ENCODE results near the gene SPATS2L.

SPATS2L gene

DNA sequence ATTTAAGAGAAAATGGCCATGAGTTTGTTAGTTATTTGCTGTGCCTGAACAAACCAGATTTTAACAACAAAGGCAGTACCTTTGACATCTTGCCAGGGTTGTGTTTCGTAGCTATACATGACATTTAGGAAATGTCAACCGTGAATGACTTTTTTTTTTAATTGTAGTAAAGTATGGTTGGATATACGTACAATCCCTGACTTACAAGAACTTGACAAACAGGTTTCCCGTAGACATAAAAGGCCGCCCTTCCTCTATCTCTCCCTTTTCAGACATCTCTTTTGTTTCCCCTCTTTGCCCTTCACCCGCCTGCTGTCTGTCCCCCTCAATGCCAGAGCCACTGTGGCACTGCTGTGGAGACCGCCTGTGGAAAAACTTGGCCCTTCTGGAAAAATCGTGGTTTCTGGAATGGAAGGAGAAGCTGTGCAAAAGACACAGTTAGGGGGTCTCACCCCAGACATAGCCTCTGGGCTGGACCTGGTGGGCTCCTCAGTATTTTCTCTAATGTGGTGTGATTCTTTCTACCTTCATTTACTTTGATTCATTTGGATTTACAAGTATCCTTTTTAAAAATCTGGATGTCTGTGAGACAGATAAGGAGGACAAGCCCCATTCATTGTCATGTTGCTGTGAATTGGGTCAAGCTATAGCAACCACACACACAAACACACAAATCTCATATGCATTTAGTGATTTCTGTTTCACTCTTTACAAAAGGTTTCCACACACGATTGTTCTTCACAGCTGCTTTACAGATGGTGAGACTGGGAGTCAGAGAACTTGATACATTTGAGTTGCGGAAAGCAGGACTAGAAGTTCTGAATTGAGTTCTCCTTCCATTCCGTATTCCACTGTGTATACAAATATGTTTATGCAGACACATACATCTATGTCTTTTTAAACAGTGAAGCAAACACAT, 48.6 kb downstream of the SPATS2L start:
- Histone ChIP-seq H3K27ac (ENCODE audit: low read depth, low read length) (no peak overlapping the region), H3K9me3 (ENCODE audit: control insufficient read depth in 5 of 5, low read length in 5 of 5) (no peaks in the 10 kb centered on the region), H3K4me1 (ENCODE audit: control insufficient read depth in 5 of 5, insufficient read depth in 5 of 5, low read length in 5 of 5) (peaks cover 7 to 24% (median 12%) of the 10 kb centered on the region in 5 donors), H3K4me3 (ENCODE audit: low read depth in 1 of 5, low read length in 5 of 5) (no peak overlapping the region), H3K9ac (ENCODE audit: low read length in 5 of 5) (no peak overlapping the region), H3K36me3 (ENCODE audit: control insufficient read depth in 5 of 5, insufficient read depth in 5 of 5, low read length in 5 of 5) (no peaks in the 10 kb centered on the region), H3K27me3 (ENCODE audit: control insufficient read depth in 5 of 5, insufficient read depth in 4 of 5, low read length in 5 of 5) (no peaks in the 10 kb centered on the region)

DNA sequence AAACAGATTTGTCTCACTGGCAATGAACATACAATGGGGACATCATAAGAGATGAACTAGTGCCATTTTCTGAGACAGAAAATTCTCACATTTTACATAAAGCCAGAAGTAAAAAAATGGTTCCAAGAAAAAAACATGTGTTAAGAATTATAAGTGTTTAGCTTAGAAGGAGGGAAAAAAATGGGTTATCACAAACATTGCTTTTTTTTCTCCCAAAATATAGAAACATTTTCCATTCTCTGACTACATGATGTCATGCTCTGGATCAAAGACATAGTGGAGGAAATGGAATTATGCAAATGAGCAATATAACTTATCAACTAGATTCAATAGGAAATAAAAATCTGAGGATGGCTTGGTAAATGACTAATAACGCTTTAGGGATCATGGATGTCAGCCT, 49.8 kb downstream of the SPATS2L start:
- Histone ChIP-seq H3K36me3 (ENCODE audit: control insufficient read depth in 5 of 5, insufficient read depth in 5 of 5, low read length in 5 of 5) (no peaks in the 10 kb centered on the region), H3K9me3 (ENCODE audit: control insufficient read depth in 5 of 5, low read length in 5 of 5) (no peaks in the 10 kb centered on the region), H3K27me3 (ENCODE audit: control insufficient read depth in 5 of 5, insufficient read depth in 4 of 5, low read length in 5 of 5) (no peaks in the 10 kb centered on the region), H3K27ac (ENCODE audit: low read depth, low read length) (no peak overlapping the region), H3K4me1 (ENCODE audit: control insufficient read depth in 5 of 5, insufficient read depth in 5 of 5, low read length in 5 of 5) (peaks cover 7 to 24% (median 12%) of the 10 kb centered on the region in 5 donors), H3K4me3 (ENCODE audit: low read depth in 1 of 5, low read length in 5 of 5) (no peak overlapping the region), H3K9ac (ENCODE audit: low read length in 5 of 5) (no peak overlapping the region)

DNA sequence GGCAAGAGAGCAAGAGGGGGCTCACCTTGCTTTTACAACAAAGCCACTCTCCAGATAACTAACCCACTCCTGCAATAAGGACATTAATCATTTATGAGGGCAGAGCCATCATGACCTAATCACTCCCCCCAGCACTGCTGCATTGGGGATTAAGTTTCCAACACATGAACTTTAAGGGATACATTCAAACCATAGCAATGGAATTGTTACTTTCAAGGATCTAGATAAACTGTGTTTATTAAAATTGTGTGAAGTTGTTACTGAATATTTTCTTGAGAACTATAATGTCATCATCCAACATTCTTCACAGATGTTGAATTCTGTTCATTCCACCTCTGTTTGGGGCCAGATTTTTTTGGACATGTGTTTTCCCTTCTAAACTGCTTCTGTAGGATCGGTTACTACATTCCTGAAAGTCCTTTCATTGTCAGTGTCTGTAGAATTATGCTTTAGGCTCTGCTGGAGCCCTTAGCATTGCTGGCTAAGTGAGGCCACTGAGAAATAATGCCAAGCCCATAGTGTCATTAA, 50.4 kb downstream of the SPATS2L start:
- no peak overlapping the region for H3K4me3 ChIP-seq (ENCODE audit: low read depth in 1 of 5, low read length in 5 of 5)
- no peak overlapping the region for H3K27ac ChIP-seq (ENCODE audit: low read depth, low read length)
- peaks cover 7 to 24% (median 12%) of the 10 kb centered on the region in 5 donors for H3K4me1 ChIP-seq (ENCODE audit: control insufficient read depth in 5 of 5, insufficient read depth in 5 of 5, low read length in 5 of 5)
- H3K9ac ChIP-seq (ENCODE audit: low read length in 5 of 5) = no peak overlapping the region
- H3K27me3 ChIP-seq (ENCODE audit: control insufficient read depth in 5 of 5, insufficient read depth in 4 of 5, low read length in 5 of 5) = no peaks in the 10 kb centered on the region
- H3K9me3 ChIP-seq (ENCODE audit: control insufficient read depth in 5 of 5, low read length in 5 of 5) = no peaks in the 10 kb centered on the region
- H3K36me3 ChIP-seq (ENCODE audit: control insufficient read depth in 5 of 5, insufficient read depth in 5 of 5, low read length in 5 of 5) = no peaks in the 10 kb centered on the region

DNA sequence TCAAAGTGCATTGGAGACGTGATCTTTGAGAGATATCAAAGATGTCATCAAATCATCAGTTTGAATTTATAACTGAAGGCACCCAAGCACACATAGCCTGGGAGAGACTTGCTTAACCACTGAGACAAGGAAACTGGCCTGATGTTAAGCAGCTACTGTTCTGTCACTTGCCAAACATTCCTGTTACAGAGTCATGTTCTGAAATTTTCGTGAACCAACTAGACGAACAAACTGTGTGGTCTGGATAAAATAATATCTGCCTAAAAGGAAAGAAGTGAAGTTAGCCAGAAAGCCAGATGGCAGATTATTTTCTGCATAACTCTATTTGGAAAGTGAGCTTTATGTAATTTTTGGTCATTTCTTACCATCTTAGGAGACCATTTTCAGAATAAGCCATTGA, 51.4 kb downstream of the SPATS2L start:
- H3K27me3 ChIP-seq (ENCODE audit: control insufficient read depth in 5 of 5, insufficient read depth in 4 of 5, low read length in 5 of 5) = no peaks in the 10 kb centered on the region
- H3K9me3 ChIP-seq (ENCODE audit: control insufficient read depth in 5 of 5, low read length in 5 of 5) = no peaks in the 10 kb centered on the region
- H3K36me3 ChIP-seq (ENCODE audit: control insufficient read depth in 5 of 5, insufficient read depth in 5 of 5, low read length in 5 of 5) = peaks cover 0 to 4% (median 0%) of the 10 kb centered on the region in 5 donors
- H3K9ac ChIP-seq (ENCODE audit: low read length in 5 of 5) = no peak overlapping the region
- H3K27ac ChIP-seq (ENCODE audit: low read depth, low read length) = no peak overlapping the region
- peaks cover 7 to 24% (median 12%) of the 10 kb centered on the region in 5 donors for H3K4me1 ChIP-seq (ENCODE audit: control insufficient read depth in 5 of 5, insufficient read depth in 5 of 5, low read length in 5 of 5)
- H3K4me3 ChIP-seq (ENCODE audit: low read depth in 1 of 5, low read length in 5 of 5) = no peak overlapping the region

DNA sequence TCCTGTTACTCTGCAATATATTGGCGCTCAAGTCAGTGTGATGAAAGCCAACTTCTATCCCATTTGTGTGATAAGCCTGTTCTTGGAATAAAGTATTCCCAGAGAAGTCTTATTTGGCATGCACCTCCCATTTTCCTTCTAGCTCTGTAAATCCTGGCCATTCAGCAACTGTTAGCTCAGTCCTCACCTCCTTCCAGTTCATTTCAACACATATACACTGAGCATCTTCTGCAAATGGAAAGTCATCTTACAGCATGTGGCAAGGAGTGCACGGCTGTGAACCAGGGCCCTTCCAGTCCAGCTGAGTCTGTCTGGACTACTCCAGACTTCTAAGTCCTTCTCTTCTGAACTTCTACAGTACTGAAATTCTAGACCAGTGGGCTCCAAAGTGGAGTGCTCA, 53.1 kb downstream of the SPATS2L start:
- H3K27me3 ChIP-seq (ENCODE audit: control insufficient read depth in 5 of 5, insufficient read depth in 4 of 5, low read length in 5 of 5) = no peaks in the 10 kb centered on the region
- peaks cover 0 to 4% (median 0%) of the 10 kb centered on the region in 5 donors for H3K36me3 ChIP-seq (ENCODE audit: control insufficient read depth in 5 of 5, insufficient read depth in 5 of 5, low read length in 5 of 5)
- no peak overlapping the region for H3K9ac ChIP-seq (ENCODE audit: low read length in 5 of 5)
- no peak overlapping the region for H3K27ac ChIP-seq (ENCODE audit: low read depth, low read length)
- H3K4me3 ChIP-seq (ENCODE audit: low read depth in 1 of 5, low read length in 5 of 5) = no peak overlapping the region
- no peaks in the 10 kb centered on the region for H3K9me3 ChIP-seq (ENCODE audit: control insufficient read depth in 5 of 5, low read length in 5 of 5)
- peaks cover 4 to 24% (median 12%) of the 10 kb centered on the region in 5 donors for H3K4me1 ChIP-seq (ENCODE audit: control insufficient read depth in 5 of 5, insufficient read depth in 5 of 5, low read length in 5 of 5)

DNA sequence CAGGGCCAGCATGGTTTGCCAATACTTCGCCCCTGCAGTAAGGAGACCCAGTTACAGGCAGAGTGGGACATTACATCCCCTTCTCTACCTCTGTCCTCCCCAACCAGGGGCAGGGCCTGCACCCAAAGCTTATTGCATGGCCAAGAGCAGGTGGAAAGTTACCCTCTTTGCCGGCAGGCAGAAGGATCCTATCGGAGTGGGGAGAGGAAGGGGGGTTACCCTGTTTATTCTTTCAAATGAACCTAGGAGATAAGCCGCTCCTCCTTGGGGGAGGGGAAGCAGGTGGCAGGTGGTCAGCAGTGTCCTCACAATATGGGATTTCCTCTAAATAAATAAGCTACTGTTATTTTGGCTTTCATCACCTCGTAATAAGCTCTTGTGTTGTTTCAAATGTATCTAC, 53.9 kb downstream of the SPATS2L start:
- Histone ChIP-seq H3K36me3 (ENCODE audit: control insufficient read depth in 5 of 5, insufficient read depth in 5 of 5, low read length in 5 of 5) (peaks cover 0 to 4% (median 0%) of the 10 kb centered on the region in 5 donors), H3K27ac (ENCODE audit: low read depth, low read length) (no peak overlapping the region), H3K9ac (ENCODE audit: low read length in 5 of 5) (no peak overlapping the region), H3K4me1 (ENCODE audit: control insufficient read depth in 5 of 5, insufficient read depth in 5 of 5, low read length in 5 of 5) (peaks cover 4 to 24% (median 12%) of the 10 kb centered on the region in 5 donors), H3K27me3 (ENCODE audit: control insufficient read depth in 5 of 5, insufficient read depth in 4 of 5, low read length in 5 of 5) (no peaks in the 10 kb centered on the region), H3K9me3 (ENCODE audit: control insufficient read depth in 5 of 5, low read length in 5 of 5) (no peaks in the 10 kb centered on the region), H3K4me3 (ENCODE audit: low read depth in 1 of 5, low read length in 5 of 5) (no peak overlapping the region)

DNA sequence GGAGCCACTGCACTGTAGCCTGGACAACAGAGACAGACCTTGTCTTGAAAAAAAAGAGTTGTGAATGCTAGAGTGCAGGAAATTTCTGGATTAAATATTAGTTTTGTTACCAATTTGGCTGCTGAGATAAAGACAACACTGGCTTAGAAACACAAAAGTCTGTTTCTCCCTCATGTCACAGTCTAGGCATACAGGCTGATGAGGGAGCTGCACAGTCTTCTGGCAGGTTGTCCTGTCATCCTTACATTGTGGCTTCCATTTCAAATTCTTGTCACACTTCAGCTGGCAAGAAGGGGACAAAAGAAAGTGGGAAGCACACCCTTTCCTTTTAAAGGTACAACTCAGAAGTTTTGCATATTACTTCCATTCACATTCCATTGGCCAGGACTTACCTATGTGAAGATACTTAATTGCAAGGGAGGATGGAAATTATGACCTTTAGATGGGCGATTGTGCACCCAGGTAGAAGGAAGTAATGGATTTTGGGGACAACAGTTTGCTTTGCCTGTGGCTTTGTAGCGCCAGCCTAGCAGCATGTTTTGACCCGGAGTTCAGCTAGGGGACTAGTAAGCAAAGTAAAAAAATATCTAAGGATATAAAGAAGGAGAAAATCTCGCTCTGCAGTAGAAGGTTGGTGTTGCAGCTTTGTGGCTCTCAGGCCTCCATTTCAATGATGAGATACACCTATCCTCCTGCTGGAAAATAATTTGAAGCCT, 55.9 kb downstream of the SPATS2L start:
- Histone ChIP-seq H3K9ac (ENCODE audit: low read length in 5 of 5) (no peak overlapping the region), H3K27me3 (ENCODE audit: control insufficient read depth in 5 of 5, insufficient read depth in 4 of 5, low read length in 5 of 5) (no peaks in the 10 kb centered on the region), H3K27ac (ENCODE audit: low read depth, low read length) (no peak overlapping the region), H3K36me3 (ENCODE audit: control insufficient read depth in 5 of 5, insufficient read depth in 5 of 5, low read length in 5 of 5) (peaks cover 0 to 4% (median 0%) of the 10 kb centered on the region in 5 donors), H3K9me3 (ENCODE audit: control insufficient read depth in 5 of 5, low read length in 5 of 5) (no peaks in the 10 kb centered on the region), H3K4me3 (ENCODE audit: low read depth in 1 of 5, low read length in 5 of 5) (no peak overlapping the region), H3K4me1 (ENCODE audit: control insufficient read depth in 5 of 5, insufficient read depth in 5 of 5, low read length in 5 of 5) (peaks cover 4 to 20% (median 13%) of the 10 kb centered on the region in 5 donors)

DNA sequence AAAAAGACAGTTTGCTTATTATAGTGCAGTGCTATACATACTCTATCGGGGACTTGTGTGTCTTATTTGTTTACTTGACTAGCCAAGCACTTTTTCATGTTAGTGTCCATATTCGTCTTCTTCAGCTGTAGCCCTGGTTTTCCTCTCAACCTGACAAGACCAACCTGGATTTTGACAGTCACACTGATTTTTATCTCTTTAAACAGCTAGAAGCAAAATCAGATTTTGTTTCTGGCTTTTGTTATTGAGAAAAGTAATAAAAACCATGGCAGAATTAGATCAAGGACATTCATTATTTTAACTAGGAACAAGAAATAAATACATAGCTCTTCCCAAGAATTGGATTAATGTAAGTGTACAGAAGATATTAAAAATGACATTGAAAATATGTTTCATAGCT, 56.8 kb downstream of the SPATS2L start:
- no peaks in the 10 kb centered on the region for H3K27me3 ChIP-seq (ENCODE audit: control insufficient read depth in 5 of 5, insufficient read depth in 4 of 5, low read length in 5 of 5)
- H3K9me3 ChIP-seq (ENCODE audit: control insufficient read depth in 5 of 5, low read length in 5 of 5) = no peaks in the 10 kb centered on the region
- peaks cover 1 to 15% (median 11%) of the 10 kb centered on the region in 5 donors for H3K4me1 ChIP-seq (ENCODE audit: control insufficient read depth in 5 of 5, insufficient read depth in 5 of 5, low read length in 5 of 5)
- H3K36me3 ChIP-seq (ENCODE audit: control insufficient read depth in 5 of 5, insufficient read depth in 5 of 5, low read length in 5 of 5) = peaks cover 0 to 4% (median 0%) of the 10 kb centered on the region in 5 donors
- no peak overlapping the region for H3K9ac ChIP-seq (ENCODE audit: low read length in 5 of 5)
- H3K4me3 ChIP-seq (ENCODE audit: low read depth in 1 of 5, low read length in 5 of 5) = no peak overlapping the region
- no peak overlapping the region for H3K27ac ChIP-seq (ENCODE audit: low read depth, low read length)

DNA sequence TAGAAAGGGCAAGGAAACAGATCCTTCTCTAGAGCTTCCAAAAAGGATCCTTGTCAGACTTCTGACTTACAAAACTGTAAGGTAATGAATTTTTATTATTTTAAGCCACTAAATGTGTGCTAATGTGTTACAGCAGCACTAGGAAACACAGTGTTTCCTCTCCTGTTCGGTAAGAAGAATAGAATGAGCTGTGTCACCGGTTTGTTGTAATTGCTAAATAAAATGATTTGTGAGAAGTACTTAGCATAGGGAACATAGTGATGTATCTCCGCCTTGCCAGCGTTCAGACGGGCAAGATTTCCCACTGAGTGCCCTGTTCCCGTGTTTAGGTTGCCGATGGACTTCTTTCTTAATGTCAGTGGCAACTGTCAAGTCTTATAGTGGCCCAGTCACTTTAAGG, 57.6 kb downstream of the SPATS2L start:
- no peaks in the 10 kb centered on the region for H3K27me3 ChIP-seq (ENCODE audit: control insufficient read depth in 5 of 5, insufficient read depth in 4 of 5, low read length in 5 of 5)

DNA sequence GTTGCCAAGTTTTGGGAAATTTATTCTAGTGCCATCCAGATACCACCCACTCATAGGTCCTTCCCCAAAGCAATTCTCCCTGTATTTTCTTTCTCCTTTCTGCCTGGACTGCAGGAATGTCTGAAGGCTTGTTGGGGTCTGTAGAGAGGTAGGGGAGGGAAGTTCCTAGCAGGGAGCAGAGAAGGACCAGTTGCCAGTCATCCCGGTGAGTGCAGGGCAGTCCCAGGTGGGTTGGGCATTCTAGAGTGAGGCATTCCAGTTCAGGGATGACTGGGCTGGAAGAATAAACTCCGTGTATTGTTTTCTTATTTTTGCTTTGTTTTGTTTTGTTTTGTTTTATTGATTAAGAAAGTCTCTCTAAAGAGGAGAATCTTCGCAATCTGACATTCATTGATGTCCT, 58.1 kb downstream of the SPATS2L start:
- Histone ChIP-seq H3K27me3 (ENCODE audit: control insufficient read depth in 5 of 5, insufficient read depth in 4 of 5, low read length in 5 of 5) (no peaks in the 10 kb centered on the region), H3K9ac (ENCODE audit: low read length in 5 of 5) (no peak overlapping the region), H3K36me3 (ENCODE audit: control insufficient read depth in 5 of 5, insufficient read depth in 5 of 5, low read length in 5 of 5) (peaks cover 0 to 4% (median 0%) of the 10 kb centered on the region in 5 donors), H3K4me1 (ENCODE audit: control insufficient read depth in 5 of 5, insufficient read depth in 5 of 5, low read length in 5 of 5) (peaks cover 0 to 12% (median 10%) of the 10 kb centered on the region in 5 donors), H3K27ac (ENCODE audit: low read depth, low read length) (no peak overlapping the region), H3K4me3 (ENCODE audit: low read depth in 1 of 5, low read length in 5 of 5) (no peak overlapping the region), H3K9me3 (ENCODE audit: control insufficient read depth in 5 of 5, low read length in 5 of 5) (no peaks in the 10 kb centered on the region)

More for the DNA sequence above, 57.6 kb downstream of the SPATS2L start:
- H3K27ac ChIP-seq (ENCODE audit: low read depth, low read length) = no peak overlapping the region
- H3K9me3 ChIP-seq (ENCODE audit: control insufficient read depth in 5 of 5, low read length in 5 of 5) = no peaks in the 10 kb centered on the region
- peaks cover 0 to 4% (median 0%) of the 10 kb centered on the region in 5 donors for H3K36me3 ChIP-seq (ENCODE audit: control insufficient read depth in 5 of 5, insufficient read depth in 5 of 5, low read length in 5 of 5)
- no peak overlapping the region for H3K4me3 ChIP-seq (ENCODE audit: low read depth in 1 of 5, low read length in 5 of 5)
- peaks cover 0 to 15% (median 10%) of the 10 kb centered on the region in 5 donors for H3K4me1 ChIP-seq (ENCODE audit: control insufficient read depth in 5 of 5, insufficient read depth in 5 of 5, low read length in 5 of 5)
- H3K9ac ChIP-seq (ENCODE audit: low read length in 5 of 5) = no peak overlapping the region
